NCI-H524 (cell line): Measurements from ENCODE around the gene KNOP1.

ENCODE experiments used
- DNase-seq, 2 experiments: peaks; one replicate each; lab custom pipeline; 2025; lab: John Stamatoyannopoulos, UW

The KNOP1 gene

GRCh38 chr16:19707569-19708295 is 10.3 kb downstream of the KNOP1 start:
- no peak for DNase-seq

GRCh38 chr16:19706846-19707245 is 11.2 kb downstream of the KNOP1 start:
- no peak for DNase-seq

- no peak for DNase-seq
These were observed 12.2 kb downstream of the KNOP1 start for GRCh38 chr16:19705843-19706242.

DNA sequence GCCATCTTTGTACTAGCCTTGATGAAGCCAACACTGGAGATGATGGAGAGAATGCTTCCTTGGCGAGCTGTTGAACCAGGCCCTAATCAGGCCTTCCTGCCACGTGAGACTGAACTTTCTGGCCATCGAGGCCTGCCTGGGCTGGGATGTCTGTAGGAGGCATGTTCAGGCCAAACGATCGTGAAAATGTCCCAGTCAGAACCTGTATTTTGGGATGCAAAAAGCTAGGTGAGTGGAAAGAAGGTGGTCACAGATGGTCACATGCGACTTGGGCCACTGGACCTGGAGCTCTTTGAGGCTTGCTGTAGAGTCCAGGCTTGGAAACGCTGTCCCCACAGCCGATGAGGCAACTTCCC is 12.9 kb downstream of the KNOP1 start:
- DNase-seq, result no peak

DNA sequence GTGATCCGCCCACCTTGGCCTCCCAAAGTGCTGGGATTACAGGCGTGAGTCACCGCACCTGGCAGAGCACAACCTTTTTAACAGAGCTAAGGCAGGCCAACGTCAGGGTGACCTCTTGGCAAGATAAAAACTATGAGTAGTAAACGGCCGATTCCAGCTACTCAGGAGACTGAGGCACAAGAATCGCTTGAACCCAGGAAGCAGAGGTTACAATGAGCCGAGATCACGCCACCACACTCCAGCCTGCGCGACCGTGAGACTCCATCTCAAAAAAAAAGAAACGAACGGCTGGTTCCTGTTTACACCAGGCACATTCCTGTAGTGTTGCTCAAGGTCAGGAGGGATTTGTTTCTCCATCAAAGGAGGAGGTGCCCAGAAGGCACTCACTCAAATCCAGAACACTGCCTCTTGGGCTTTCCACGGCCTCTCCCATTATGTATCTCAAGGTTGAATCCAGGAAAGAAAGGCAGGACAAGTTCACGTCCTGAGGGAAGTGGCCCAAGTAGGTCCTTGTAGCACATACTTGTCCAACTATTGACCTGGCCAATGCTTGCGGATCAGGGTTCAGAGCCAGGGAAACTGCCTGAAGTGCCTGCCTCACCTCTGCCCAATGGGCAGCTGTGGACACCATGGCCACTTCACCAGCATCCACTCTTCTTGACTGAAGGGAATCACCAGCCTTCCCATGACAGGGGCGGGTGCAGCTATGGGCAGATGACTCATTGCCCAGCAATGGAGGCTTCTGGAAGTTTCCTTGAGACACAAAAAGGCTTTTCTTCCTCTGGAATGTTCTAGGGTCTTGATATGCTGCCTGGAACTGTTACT is 13.5 kb downstream of the KNOP1 start:
- no peak for DNase-seq

- DNase-seq, result no peak
These were observed 14.7 kb downstream of the KNOP1 start for GRCh38 chr16:19703172-19703889.

GRCh38 chr16:19701091-19701490 is 16.9 kb downstream of the KNOP1 start:
- DNase-seq, result no peak

DNA sequence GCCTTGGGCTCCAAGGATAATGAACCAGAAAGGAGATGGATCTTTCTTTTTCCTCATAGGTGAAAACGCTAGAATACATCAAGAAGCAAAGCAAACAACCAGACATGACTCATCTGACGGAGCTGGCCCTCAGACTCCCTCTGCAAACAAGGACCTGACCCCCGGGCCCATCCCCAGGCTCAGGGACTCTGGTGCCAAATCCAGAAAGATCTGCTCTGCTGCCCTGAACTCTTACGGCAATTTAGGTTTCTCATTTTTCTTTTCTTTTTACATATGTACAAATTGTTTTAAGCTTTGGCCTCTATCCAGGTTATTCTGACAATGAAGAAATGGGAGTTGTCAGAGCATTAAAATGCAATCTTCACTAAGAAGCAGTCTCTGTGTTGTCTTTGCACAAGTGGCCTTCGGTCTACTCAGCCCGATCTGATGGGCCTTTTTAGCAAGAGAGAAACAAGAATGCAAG is 17.7 kb downstream of the KNOP1 start:
- no peak for DNase-seq

DNA sequence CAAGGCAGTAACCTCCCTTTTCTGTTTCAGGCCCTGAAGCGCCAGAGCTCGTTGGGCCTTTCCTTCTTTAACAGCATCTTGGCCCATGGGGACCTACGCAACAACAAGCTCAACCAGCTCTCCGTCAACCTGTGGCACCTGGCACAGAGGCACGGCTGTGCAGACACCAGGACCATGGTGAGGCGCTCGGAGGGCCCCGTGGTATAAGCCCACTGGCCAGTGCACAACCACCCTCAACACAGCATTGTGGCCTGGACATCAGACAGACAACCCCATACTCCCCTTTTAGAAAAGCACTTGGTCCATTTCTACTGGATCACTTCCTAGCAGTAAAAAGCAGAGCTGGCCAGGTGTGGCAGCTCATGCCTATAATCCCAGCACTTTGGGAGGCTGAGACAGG is 18.6 kb downstream of the KNOP1 start:
- DNase-seq, result no peak

DNA sequence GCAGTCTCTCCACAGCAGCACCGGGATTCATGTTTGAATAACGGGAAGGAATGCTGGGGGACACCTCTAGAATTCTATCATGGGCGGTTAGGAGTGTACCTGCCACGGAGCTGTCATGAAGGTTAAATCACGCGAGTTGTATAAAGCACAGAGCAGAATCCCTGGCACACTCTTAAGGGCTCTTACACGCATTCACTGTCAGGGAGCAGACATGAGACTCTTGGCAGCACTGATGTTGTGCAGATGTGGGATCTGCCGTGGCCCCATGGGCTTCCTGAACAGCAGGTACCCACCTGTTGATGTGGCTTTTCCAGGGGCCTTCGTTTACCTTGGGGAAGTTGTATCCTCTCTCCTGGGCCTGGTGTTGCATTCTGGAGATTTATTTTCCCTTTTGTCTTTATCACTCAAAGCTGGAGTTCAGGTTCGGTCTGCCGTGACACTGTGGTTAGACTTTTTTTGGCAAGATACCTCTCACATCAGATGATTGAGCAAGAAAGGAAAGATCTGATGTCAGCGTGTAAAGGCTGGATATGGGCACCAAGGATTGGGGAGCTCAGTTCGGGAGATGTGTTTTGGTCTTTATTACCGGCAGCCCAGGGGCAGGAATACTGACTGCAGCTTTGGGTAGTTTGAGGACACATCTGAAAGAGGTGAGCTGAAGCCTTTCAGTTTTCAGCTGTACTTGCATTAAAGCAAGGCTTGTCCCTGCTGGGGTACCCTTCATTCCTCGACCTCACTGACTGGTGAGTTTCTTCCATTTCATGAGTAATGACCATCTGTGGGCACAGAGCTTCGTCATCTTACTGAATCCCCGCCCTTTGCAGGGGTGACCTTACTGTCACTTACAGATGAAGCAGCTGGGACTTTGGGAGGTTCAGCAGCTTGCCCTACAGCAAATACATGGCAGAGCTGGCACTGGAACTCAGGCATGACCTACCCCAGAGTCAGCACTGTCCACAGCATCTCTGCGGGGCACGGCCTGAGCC is 19.3 kb downstream of the KNOP1 start:
- no peak for DNase-seq

- no peak for DNase-seq
These were observed 20.2 kb downstream of the KNOP1 start for GRCh38 chr16:19697756-19698318.

DNA sequence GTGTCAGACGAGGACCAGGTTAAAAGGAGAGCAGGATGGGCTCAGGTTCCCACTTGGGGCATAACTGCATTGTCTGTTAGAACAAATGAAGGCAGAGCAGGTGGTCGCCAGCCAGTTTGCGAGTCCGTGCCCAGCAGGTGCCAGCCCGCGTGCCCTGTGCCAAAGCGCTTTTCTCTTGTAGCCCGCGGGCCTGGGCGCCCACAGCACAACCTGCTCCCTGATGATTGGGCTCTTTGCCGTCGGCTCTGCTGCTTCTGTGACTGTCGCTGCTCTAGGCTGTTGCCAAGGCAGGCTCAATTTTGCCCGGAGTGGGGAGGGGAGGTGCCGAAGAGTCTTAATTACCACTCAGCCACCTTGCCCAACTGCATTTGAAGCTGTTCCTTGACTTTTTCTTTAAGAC is 21.1 kb downstream of the KNOP1 start:
- DNase-seq, result no peak

DNA sequence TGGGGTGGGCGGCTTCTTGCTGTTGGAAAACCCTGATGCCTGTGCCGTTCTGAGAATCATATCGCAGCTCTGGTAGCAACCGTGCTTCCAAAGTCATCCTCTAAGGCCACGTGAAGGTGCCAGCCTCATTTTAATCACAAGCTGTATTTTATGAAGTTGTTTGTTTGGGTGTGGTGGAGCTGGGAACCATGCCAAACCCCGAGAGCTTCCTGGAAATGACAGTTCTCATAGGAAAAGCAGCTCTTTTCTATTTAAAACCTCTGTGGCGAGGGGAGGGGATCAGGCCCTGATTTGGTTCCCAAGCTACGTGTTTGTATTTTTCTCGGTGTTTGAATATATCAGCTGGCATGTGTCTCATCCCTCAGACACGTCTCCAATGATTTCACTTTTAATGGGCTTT is 21.7 kb downstream of the KNOP1 start:
- no peak for DNase-seq

- no peak for DNase-seq
These were observed 23.0 kb downstream of the KNOP1 start for GRCh38 chr16:19694989-19695388.

DNA sequence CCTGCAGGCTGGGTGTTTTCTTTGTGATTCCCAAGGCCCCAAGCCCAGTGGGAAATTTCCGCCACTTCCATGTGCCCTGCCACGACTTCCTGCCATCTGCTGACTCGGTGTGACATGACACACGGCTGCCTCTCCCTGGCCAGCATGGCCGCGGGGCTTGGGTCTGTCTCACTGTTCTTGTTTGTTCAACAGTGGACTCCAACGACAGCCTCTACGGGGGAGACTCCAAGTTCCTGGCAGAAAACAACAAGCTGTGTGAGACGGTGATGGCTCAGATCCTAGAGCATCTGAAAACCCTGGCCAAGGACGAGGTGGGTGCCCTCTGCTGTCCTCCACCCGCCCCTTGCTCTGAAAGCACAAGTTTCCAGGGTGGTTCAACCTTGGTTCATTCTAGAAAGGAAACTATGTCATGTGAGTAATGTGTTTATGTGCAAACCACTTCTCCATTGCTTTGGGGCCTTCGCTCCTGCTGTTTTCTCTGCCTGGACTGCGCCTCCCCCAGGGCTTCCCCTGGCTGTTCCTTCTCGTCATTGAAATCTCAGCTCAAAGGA is 26.8 kb downstream of the KNOP1 start:
- DNase-seq, result no peak

- DNase-seq, result no peak
These were observed 27.8 kb downstream of the KNOP1 start for GRCh38 chr16:19690196-19690595.

GRCh38 chr16:19689342-19689741 is 28.7 kb downstream of the KNOP1 start:
- no peak for DNase-seq

- no peak for DNase-seq
These were observed 29.5 kb downstream of the KNOP1 start for GRCh38 chr16:19688396-19689024.

- no peak for DNase-seq
These were observed 30.7 kb downstream of the KNOP1 start for GRCh38 chr16:19687279-19687678.

- DNase-seq, result no peak
These were observed 32.9 kb downstream of the KNOP1 start for GRCh38 chr16:19685176-19685575.
